Hepatocyte (in vitro differentiated cells): ENCODE measurements around the gene ADGRF3.
"Not testable (repeated sequence)": the region's sequence is repeated elsewhere in the genome, so short reads cannot be mapped to it uniquely, and the experiment has no call there.

Experiments
- EZH2 ChIP-seq: fragments of 200-600 bp; sonication (generic); IDR thresholded peaks from 2 replicates; pipeline ENCODE4 v1.6.1; 2016; ENCODE audit warnings: antibody characterized with exemption, mild to moderate bottlenecking, borderline replicate concordance
- EZH2phosphoT487 ChIP-seq: fragments of 200-600 bp; sonication (generic); IDR thresholded peaks from one replicate; pipeline ENCODE4 v1.6.1; 2018; ENCODE audit warnings: antibody characterized with exemption, mild to moderate bottlenecking, low read depth, moderate library complexity; ENCODE audit not compliant: unreplicated experiment, severe bottlenecking
- TF ChIP-seq, protein P1 (sequence below): fragments of 200-600 bp; sonication (generic); IDR thresholded peaks from 2 replicates; pipeline ENCODE4 v1.5.1; 2016; ENCODE audit warnings: antibody characterized with exemption, mild to moderate bottlenecking; ENCODE audit not compliant: poor library complexity

DNA sequence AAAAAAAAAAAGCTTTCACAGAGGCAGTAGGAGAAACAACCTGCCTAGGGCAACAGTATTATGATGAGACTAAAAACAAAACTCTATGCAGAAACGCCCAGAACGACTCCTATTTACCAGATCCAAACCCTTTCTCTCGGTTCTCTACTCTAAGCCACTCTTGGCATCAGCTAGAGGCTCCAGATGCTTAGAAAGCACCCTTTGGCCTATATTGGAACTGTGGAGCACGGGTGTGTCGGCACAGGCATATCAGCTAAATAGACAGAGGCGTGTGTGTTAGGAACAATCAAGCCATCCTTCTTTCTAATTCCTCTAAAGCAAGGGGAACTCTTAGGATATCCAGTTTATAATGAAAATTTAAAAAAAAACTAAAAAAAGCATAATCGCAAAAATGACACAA lies 41.5 kb downstream of the ADGRF3 start:
- TF ChIP-seq EZH2, EZH2phosphoT487: not testable (repeated sequence)
- TF ChIP-seq, protein P1, sequence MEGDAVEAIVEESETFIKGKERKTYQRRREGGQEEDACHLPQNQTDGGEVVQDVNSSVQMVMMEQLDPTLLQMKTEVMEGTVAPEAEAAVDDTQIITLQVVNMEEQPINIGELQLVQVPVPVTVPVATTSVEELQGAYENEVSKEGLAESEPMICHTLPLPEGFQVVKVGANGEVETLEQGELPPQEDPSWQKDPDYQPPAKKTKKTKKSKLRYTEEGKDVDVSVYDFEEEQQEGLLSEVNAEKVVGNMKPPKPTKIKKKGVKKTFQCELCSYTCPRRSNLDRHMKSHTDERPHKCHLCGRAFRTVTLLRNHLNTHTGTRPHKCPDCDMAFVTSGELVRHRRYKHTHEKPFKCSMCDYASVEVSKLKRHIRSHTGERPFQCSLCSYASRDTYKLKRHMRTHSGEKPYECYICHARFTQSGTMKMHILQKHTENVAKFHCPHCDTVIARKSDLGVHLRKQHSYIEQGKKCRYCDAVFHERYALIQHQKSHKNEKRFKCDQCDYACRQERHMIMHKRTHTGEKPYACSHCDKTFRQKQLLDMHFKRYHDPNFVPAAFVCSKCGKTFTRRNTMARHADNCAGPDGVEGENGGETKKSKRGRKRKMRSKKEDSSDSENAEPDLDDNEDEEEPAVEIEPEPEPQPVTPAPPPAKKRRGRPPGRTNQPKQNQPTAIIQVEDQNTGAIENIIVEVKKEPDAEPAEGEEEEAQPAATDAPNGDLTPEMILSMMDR: not testable (repeated sequence)
